MCF 10A (cell line): Measurements from ENCODE around the gene C6orf136. TPM values are rescaled to one million over a fixed set of nuclear protein-coding genes. Genes with fewer than 3 reads are reported as not detected.
A peak's percentile ranks its signal among the peaks of the same experiment; 100 is the strongest.

ENCODE experiments used
- BruUV-seq: library from RNA; stranded (reverse); fragments of 400-500 nt; replicated peaks from 2 replicates; lab custom pipeline; 2021; lab: Mats Ljungman, UMichigan
- CTCF ChIA-PET: fragments of 300-600 bp; sonication (Branson Sonifier 250); formaldehyde crosslinking; extraction: SDS; loops from one replicate; lab custom pipeline; 2021; ENCODE audit warnings: antibody characterized with exemption, inconsistent platforms; lab: Yijun Ruan, JAX
- POLR2A ChIA-PET: fragments of 300-600, 350-650 bp; sonication (Branson Sonifier 250); formaldehyde crosslinking; extraction: SDS; loops from one replicate; lab custom pipeline; 2020; ENCODE audit warnings: antibody characterized with exemption, inconsistent platforms; lab: Yijun Ruan, JAX
- DNase-seq: peaks from one replicate; pipeline ENCODE4 v3.0.0-alpha.2; 2018; ENCODE audit not compliant: unreplicated experiment
- H3K27ac Mint-ChIP-seq: one replicate; pipeline ENCODE4 v1.8.0; 2022; ENCODE audit warnings: mild to moderate bottlenecking, low read depth, mixed read lengths; ENCODE audit not compliant: unreplicated experiment
- H3K27me3 Mint-ChIP-seq: one replicate; pipeline ENCODE4 v1.8.0; 2022; ENCODE audit warnings: mixed read lengths; ENCODE audit not compliant: insufficient read depth, unreplicated experiment
- H3K36me3 Mint-ChIP-seq: one replicate; pipeline ENCODE4 v1.8.0; 2022; ENCODE audit warnings: mild to moderate bottlenecking, moderate library complexity, mixed read lengths; ENCODE audit not compliant: insufficient read depth, unreplicated experiment
- H3K4me1 Mint-ChIP-seq: one replicate; pipeline ENCODE4 v1.8.0; 2022; ENCODE audit warnings: mixed read lengths; ENCODE audit not compliant: insufficient read depth, unreplicated experiment
- H3K4me3 Mint-ChIP-seq: one replicate; pipeline ENCODE4 v1.8.0; 2022; ENCODE audit warnings: mild to moderate bottlenecking, moderate library complexity, mixed read lengths; ENCODE audit not compliant: unreplicated experiment
- H3K9me3 Mint-ChIP-seq: one replicate; pipeline ENCODE4 v1.8.0; 2022; ENCODE audit warnings: mixed read lengths; ENCODE audit not compliant: unreplicated experiment
- intact Hi-C: fragments of 100-400 bp; cut with micrococcal nuclease; formaldehyde crosslinking; loops from 2 replicates; pipeline ENCODE4 v1.14.1; 2022
- total RNA-seq: library from RNA; stranded (reverse); gene quantifications from 2 replicates; pipeline ENCODE4 v1.2.3, GENCODE V29; 2022
- TF ChIP-seq, protein P1 (sequence below): fragments of 200-600 bp; IDR thresholded peaks from one replicate; pipeline ENCODE4 v1.8.0; 2022; ENCODE audit warnings: antibody characterized with exemption, mild to moderate bottlenecking; ENCODE audit not compliant: unreplicated experiment

The C6orf136 gene
- total RNA-seq, 1 experiment from 2014 or later: 10.3 TPM

DNA sequence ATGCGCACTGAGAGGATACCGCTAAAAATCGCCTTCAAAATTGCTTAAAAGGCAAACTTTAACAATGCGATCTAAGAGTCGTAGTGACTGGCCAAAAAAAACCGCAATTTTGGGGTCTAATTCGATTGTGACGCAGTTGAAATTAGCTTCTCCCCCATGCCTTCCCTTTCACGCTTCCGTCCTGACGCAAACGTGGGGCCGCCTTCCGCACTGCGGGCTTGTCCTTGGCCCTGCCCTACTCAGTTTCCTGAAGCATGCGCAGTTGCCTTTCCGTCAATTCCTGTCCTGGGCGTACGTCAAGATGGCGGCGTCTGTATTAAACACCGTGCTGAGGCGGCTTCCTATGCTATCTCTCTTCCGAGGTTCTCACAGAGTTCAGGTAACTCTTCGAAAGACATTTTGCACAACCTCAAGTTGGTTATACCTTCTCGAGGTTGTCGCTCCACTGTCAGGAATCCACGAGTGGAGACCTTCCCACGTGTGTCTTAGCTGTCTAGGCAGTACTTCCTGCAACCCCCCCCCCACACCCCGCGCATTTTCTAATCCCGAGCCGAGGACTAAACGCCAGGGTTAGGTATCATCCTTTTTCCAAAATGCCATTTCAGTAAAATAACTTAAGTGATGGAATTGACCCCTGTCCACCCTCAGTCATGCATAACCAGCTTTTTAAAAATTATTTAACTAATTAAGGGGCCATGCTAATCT is 29.2 kb upstream of the C6orf136 start, which contains the start of gene MRPS18B:
Gene MRPS18B, plus strand, starts transcription at position 276 of the 705 bp plus-strand sequence. Its CDS starts 26 bp downstream, at position 302.
- Mint-ChIP-seq H3K27me3 (no peaks in the 10 kb centered on the region), H3K27ac (peak within 1 kb of the TSS; percentile 99), H3K4me3 (peak within 1 kb of the TSS; percentile 83), H3K36me3 (peaks cover 90% of the 10 kb centered on the region), H3K4me1 (peaks cover 25% of the 10 kb centered on the region), H3K9me3 (no peaks in the 10 kb centered on the region)
- ChIA-PET POLR2A (interaction anchor here (0.6 to 3.0 kb wide), 64 partner anchors 8 to 1752 kb away, joined by 3 to 40 read pairs (median 5); partner anchors contain the start of genes ABCF1, ATAT1, BAG6 and C6orf136), CTCF (interaction anchor here (0.5 to 2.1 kb wide), 11 partner anchors 10 to 465 kb away, joined by 3 to 16 read pairs (median 3); no protein-coding TSS in a partner anchor)
- intact Hi-C loops: loop anchor here (2.0 kb wide), 2 partner anchors 55 to 103 kb away; partner anchors contain the start of genes DHX16 and TUBB
- TSS peak; percentile 78 for BruUV-seq
- peak; percentile 98 for DNase-seq
- TF ChIP-seq, protein P1, sequence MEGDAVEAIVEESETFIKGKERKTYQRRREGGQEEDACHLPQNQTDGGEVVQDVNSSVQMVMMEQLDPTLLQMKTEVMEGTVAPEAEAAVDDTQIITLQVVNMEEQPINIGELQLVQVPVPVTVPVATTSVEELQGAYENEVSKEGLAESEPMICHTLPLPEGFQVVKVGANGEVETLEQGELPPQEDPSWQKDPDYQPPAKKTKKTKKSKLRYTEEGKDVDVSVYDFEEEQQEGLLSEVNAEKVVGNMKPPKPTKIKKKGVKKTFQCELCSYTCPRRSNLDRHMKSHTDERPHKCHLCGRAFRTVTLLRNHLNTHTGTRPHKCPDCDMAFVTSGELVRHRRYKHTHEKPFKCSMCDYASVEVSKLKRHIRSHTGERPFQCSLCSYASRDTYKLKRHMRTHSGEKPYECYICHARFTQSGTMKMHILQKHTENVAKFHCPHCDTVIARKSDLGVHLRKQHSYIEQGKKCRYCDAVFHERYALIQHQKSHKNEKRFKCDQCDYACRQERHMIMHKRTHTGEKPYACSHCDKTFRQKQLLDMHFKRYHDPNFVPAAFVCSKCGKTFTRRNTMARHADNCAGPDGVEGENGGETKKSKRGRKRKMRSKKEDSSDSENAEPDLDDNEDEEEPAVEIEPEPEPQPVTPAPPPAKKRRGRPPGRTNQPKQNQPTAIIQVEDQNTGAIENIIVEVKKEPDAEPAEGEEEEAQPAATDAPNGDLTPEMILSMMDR: no peak

DNA sequence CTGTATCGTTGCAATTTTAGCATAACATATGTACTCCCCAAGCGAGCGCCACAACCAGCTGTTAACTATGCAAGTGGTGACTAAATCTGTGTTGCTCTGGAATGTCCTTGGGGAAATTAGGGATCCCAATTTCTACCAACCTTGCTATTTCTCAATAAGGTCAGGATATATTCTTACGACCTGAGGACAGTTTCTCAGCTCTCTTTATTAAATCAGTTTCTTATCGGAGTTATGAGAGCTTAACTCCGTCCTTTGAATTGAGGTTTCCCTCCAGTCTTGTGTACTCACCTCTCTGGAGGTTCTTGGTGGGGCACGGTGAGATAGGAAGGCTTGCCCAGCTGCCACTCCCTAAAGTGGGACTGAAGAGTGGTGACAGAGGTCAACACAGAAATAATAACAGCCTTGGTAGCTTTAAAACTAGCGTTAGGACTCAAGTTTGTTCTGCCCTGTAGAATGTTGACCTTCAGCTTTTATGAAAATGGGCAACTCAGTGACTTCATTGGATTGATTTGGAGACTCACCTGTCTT is 28.6 kb upstream of the C6orf136 start:
- Mint-ChIP-seq H3K27me3 (no peaks in the 10 kb centered on the region), H3K4me3 (peak overlapping the region; percentile 83), H3K27ac (peak overlapping the region; percentile 99), H3K36me3 (peaks cover 90% of the 10 kb centered on the region), H3K9me3 (no peaks in the 10 kb centered on the region), H3K4me1 (peaks cover 22% of the 10 kb centered on the region)
- TF ChIP-seq, protein P1: no peak
- CTCF ChIA-PET: interaction anchor here (0.5 to 2.1 kb wide), 12 partner anchors 9 to 465 kb away, joined by 3 to 16 read pairs (median 3); no protein-coding TSS in a partner anchor
- no TSS peak for BruUV-seq
- no peak for DNase-seq
- POLR2A ChIA-PET: interaction anchor here (0.5 to 3.0 kb wide), 51 partner anchors 8 to 1034 kb away, joined by 3 to 40 read pairs (median 5); partner anchors contain the start of genes ABCF1, ATAT1, BAG6 and C6orf136
- intact Hi-C loops: no loop called here

DNA sequence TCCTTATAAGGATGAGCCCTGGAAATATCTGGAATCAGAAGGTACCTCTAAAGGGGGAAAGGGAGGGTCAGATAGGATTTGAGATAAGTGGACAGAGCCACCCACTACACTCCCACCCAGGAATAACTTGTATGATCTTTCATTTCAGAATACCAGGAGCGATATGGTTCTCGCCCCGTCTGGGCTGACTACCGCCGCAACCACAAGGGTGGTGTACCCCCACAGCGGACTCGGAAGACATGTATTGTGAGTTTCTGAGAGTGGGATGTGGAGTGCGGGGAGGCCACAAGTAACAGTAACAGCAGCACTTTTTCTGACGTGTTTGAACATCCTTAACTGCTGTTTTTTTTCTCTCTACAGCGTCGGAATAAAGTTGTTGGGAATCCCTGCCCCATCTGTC is 27.4 kb upstream of the C6orf136 start:
- Mint-ChIP-seq H3K4me3 (peak overlapping the region; percentile 83), H3K9me3 (no peaks in the 10 kb centered on the region), H3K36me3 (peaks cover 90% of the 10 kb centered on the region), H3K4me1 (peaks cover 13% of the 10 kb centered on the region), H3K27me3 (no peaks in the 10 kb centered on the region), H3K27ac (no peak overlapping the region)
- DNase-seq: no peak
- intact Hi-C loops: no loop called here
- no TSS peak for BruUV-seq
- POLR2A ChIA-PET: interaction anchor here (2.6 to 3.0 kb wide), 5 partner anchors 8 to 102 kb away, joined by 20 to 40 read pairs (median 24); partner anchors contain the start of genes ABCF1, ATAT1 and DHX16
- CTCF ChIA-PET: interaction anchor here (0.7 to 2.1 kb wide), 4 partner anchors 8 to 471 kb away, joined by 3 to 16 read pairs (median 4); no protein-coding TSS in a partner anchor
- TF ChIP-seq, protein P1: no peak

DNA sequence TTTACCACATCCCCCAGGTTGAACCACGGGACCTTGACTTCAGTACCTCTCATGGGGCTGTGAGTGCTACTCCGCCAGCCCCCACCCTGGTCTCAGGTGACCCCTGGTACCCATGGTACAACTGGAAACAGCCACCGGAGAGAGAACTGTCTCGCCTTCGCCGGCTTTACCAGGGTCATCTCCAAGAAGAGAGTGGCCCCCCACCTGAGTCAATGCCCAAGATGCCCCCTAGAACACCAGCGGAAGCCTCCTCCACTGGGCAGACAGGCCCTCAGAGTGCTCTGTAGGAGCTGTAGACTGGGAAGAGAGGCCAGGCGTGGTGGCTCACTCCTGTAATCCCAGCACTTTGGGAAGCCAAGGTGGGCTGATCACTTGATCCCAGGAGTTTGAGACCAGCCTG is 21.4 kb upstream of the C6orf136 start:
- Mint-ChIP-seq H3K4me1 (peaks cover 7% of the 10 kb centered on the region), H3K27ac (peak overlapping the region; percentile 93), H3K4me3 (peak overlapping the region; percentile 82), H3K36me3 (peaks cover 78% of the 10 kb centered on the region), H3K9me3 (no peaks in the 10 kb centered on the region), H3K27me3 (no peaks in the 10 kb centered on the region)
- TF ChIP-seq, protein P1: no peak
- no peak for DNase-seq
- no TSS peak for BruUV-seq
- intact Hi-C loops: no loop called here
- CTCF ChIA-PET: interaction anchor here (0.5 to 1.2 kb wide), 2 partner anchors 93 to 105 kb away, joined by 4 to 5 read pairs; no protein-coding TSS in a partner anchor
- POLR2A ChIA-PET: interaction anchor here (0.6 to 3.7 kb wide), 6 partner anchors 7 to 30 kb away, joined by 3 to 40 read pairs (median 8); partner anchors contain the start of genes MRPS18B and PPP1R10
